ENCODE results near the gene CELSR3.
A peak's percentile ranks its signal among the peaks of the same experiment; 100 is the strongest.

Gene CELSR3

DNA sequence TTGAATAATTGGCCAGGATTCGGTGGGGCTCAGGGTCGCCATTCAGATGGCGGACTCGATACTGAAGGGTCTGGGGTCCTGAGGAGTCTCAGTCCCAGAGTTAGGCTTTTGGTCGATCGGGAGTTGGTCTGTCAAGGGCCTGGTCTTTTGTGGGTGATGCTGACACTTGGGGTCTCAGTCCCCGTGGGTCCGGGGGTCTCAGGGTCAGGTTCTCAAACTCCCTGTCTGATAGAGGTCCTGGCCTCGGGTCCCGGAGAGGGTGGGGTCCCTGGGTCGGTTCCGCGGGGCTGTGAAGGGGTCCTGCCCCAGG lies 22.6 kb upstream of the CELSR3 start:
- H3K4me3 Mint-ChIP-seq = peak overlapping the region; percentile 92
- TF ChIP-seq, protein P1, sequence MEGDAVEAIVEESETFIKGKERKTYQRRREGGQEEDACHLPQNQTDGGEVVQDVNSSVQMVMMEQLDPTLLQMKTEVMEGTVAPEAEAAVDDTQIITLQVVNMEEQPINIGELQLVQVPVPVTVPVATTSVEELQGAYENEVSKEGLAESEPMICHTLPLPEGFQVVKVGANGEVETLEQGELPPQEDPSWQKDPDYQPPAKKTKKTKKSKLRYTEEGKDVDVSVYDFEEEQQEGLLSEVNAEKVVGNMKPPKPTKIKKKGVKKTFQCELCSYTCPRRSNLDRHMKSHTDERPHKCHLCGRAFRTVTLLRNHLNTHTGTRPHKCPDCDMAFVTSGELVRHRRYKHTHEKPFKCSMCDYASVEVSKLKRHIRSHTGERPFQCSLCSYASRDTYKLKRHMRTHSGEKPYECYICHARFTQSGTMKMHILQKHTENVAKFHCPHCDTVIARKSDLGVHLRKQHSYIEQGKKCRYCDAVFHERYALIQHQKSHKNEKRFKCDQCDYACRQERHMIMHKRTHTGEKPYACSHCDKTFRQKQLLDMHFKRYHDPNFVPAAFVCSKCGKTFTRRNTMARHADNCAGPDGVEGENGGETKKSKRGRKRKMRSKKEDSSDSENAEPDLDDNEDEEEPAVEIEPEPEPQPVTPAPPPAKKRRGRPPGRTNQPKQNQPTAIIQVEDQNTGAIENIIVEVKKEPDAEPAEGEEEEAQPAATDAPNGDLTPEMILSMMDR (IDR thresholded peaks at IDR 0.05) = no peak
- peaks cover 6% of the 10 kb centered on the region for H3K27me3 Mint-ChIP-seq (ENCODE audit: low read depth, poor library complexity)
- H3K9me3 Mint-ChIP-seq = no peaks in the 10 kb centered on the region
- DNase-seq = no peak
- peaks cover 31% of the 10 kb centered on the region for H3K4me1 Mint-ChIP-seq
- H3K36me3 Mint-ChIP-seq (ENCODE audit: low read depth) = peaks cover 38% of the 10 kb centered on the region
- no peak overlapping the region for H3K27ac Mint-ChIP-seq

DNA sequence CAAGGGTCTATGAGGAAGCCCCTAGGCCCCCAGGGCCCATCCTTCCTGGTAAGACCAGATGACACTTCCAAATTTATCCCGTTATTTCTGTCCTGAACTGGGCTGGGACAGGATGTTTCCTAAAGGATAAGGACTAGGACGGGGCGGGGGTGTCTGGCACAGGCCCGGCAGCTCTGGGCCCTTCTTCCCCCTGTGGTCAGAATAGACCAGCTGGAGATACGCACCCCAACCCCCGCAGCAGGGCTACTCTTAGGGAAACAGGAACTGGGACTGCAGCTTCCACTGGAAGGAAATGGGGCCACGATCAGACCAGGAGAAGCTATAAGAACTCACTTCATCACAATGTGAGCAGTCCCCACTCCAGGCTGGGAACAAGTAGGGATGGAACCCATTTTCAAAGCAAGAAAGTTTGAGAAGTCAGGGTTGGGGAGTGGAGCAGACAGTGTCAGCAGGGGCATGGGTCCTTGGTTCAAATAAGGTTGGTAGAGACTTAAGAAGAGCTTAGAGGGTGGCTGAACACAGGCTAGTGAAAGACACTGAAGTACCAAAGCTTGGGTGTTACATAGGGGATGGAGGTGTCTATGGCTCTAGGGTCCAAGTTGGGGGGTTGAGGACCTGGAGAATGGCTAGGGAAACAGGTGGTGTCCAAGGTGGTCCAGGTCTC lies 21.9 kb upstream of the CELSR3 start:
- no peak for DNase-seq
- TF ChIP-seq, protein P1 (IDR thresholded peaks at IDR 0.05) = no peak
- H3K27me3 Mint-ChIP-seq (ENCODE audit: low read depth, poor library complexity) = peaks cover 6% of the 10 kb centered on the region
- peaks cover 36% of the 10 kb centered on the region for H3K36me3 Mint-ChIP-seq (ENCODE audit: low read depth)
- peak overlapping the region; percentile 92 for H3K4me3 Mint-ChIP-seq
- H3K9me3 Mint-ChIP-seq = no peaks in the 10 kb centered on the region
- no peak overlapping the region for H3K27ac Mint-ChIP-seq
- H3K4me1 Mint-ChIP-seq = peaks cover 31% of the 10 kb centered on the region

DNA sequence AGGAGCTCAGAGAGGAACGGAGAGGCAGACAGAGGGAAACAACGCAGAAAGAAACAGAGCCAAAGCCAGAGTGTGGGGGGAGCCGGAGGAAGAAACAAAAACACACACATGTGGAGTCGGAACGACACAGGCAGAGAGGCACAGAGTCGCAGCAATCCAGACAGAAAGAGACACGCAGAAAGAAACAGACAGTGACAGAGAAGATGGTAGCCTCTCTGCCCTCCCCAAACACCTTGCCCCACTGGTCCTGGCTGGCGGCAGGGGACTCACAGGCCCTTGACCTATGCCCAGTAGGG lies 21.3 kb upstream of the CELSR3 start:
- peaks cover 35% of the 10 kb centered on the region for H3K36me3 Mint-ChIP-seq (ENCODE audit: low read depth)
- H3K4me1 Mint-ChIP-seq = peaks cover 31% of the 10 kb centered on the region
- peaks cover 6% of the 10 kb centered on the region for H3K27me3 Mint-ChIP-seq (ENCODE audit: low read depth, poor library complexity)
- peak overlapping the region; percentile 92 for H3K4me3 Mint-ChIP-seq
- no peaks in the 10 kb centered on the region for H3K9me3 Mint-ChIP-seq
- peak overlapping the region; percentile 13 for H3K27ac Mint-ChIP-seq
- TF ChIP-seq, protein P1 (IDR thresholded peaks at IDR 0.05) = no peak
- no peak for DNase-seq

DNA sequence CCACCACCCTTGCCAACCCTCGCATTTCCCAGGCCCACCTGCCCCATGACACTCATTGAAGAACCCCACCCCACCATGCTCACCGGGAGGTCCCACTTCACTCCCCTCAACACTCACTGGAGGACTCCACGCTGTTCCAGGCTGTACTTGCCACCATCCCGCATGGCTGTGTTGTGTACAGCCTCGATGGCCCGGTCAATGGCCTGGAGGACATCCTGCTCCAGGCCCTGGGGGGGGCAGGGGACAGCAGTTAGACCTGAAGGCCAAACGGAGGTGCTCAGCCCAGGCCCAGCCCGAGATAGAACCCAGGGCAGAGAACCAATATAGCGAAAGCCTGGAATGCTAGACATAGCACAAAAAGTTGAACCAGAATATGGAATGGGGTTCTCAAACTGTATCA lies 20.1 kb upstream of the CELSR3 start:
- no peak for DNase-seq
- Mint-ChIP-seq H3K27me3 (ENCODE audit: low read depth, poor library complexity) (peaks cover 6% of the 10 kb centered on the region), H3K9me3 (no peaks in the 10 kb centered on the region), H3K27ac (no peak overlapping the region), H3K4me3 (no peak overlapping the region), H3K4me1 (peaks cover 31% of the 10 kb centered on the region), H3K36me3 (ENCODE audit: low read depth) (peaks cover 33% of the 10 kb centered on the region)
- TF ChIP-seq, protein P1 (IDR thresholded peaks at IDR 0.05) = no peak

DNA sequence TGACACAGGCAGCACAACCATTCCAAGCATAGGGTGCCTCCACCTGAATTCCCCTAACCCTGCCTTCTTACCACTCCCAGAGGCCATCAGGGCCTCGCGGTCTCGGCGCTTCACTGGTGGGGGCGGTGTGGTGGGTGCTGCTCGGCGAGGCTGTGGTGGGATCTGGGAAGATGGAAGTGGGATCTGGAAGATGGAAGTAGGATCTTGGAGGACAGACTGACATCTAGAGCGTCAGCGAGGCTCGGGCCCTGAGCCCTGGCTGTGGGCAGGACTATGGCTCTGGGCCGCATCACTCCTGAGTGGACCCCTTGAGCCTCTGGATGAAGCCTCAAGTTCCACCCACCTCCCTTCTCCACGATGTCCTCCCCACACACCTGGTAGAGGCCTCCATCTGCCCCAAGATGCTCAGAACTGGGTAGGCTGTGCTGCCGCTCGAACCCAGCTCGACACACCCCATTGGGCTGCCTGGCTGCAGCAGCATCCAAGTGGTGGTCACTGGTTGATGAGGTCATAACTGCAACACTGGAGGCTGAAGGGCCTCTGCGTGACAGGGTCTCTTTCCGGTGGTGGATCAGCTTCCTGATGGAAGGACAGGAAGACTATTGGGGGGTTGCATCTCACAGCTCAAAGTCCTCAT lies 19.4 kb upstream of the CELSR3 start:
- peaks cover 36% of the 10 kb centered on the region for H3K36me3 Mint-ChIP-seq (ENCODE audit: low read depth)
- no peak for DNase-seq
- peaks cover 6% of the 10 kb centered on the region for H3K27me3 Mint-ChIP-seq (ENCODE audit: low read depth, poor library complexity)
- no peaks in the 10 kb centered on the region for H3K9me3 Mint-ChIP-seq
- peaks cover 31% of the 10 kb centered on the region for H3K4me1 Mint-ChIP-seq
- TF ChIP-seq, protein P1 (IDR thresholded peaks at IDR 0.05) = no peak
- H3K27ac Mint-ChIP-seq = peak overlapping the region; percentile 57
- H3K4me3 Mint-ChIP-seq = no peak overlapping the region

DNA sequence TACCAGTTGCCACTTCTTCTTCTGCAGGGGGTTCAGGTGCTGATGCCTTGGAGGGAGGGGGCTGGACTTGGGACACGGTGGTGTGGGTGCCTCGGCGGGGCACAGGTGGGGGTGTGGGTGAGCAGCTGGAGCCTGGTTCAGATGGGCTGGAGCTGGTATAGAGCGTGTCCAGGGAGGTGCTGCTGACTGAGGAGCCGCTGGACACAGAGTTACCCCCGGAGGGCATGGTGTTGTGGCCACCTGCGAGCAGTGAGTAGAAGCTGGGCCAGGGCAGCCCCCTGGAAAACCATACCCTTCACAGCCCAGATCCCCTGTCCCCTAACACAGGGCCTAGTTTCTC lies 18.8 kb upstream of the CELSR3 start:
- no peak overlapping the region for H3K4me3 Mint-ChIP-seq
- peaks cover 6% of the 10 kb centered on the region for H3K27me3 Mint-ChIP-seq (ENCODE audit: low read depth, poor library complexity)
- TF ChIP-seq, protein P1 (IDR thresholded peaks at IDR 0.05) = no peak
- DNase-seq = no peak
- peaks cover 28% of the 10 kb centered on the region for H3K4me1 Mint-ChIP-seq
- H3K36me3 Mint-ChIP-seq (ENCODE audit: low read depth) = peaks cover 36% of the 10 kb centered on the region
- no peak overlapping the region for H3K27ac Mint-ChIP-seq
- no peaks in the 10 kb centered on the region for H3K9me3 Mint-ChIP-seq
